HG02943 (cell line): ENCODE data around the gene RIMS3.

Experiments
- ATAC-seq: cut with Tn5 transposase; IDR thresholded peaks from one replicate; pipeline ENCODE4 v1.9.1; 2021; ENCODE audit warnings: mild to moderate bottlenecking, low read depth, moderate library complexity; ENCODE audit not compliant: unreplicated experiment

Gene RIMS3

DNA sequence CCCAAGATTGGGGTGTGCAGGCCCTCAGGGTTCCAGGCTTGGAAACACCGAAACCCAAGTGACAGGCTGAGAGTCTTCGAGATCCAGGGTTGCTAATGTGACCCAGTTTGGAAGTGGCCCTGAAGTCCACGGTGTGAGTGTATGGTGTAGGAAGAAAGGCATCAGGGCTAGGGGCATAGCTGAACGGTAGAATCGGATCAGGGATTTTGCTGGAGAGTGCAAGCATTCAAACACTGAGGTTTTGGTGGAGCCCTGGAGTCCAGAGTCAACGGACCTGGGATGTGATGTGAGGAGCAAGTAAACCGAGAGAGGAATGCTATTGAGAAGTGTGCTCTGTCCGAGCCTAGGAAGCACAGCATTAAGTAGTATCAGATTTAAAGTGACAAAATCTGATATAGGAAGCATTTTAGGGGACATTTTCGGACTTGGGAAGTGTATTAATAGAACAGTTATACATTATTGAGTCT is 27.0 kb upstream of the RIMS3 start:
- no peak for ATAC-seq

DNA sequence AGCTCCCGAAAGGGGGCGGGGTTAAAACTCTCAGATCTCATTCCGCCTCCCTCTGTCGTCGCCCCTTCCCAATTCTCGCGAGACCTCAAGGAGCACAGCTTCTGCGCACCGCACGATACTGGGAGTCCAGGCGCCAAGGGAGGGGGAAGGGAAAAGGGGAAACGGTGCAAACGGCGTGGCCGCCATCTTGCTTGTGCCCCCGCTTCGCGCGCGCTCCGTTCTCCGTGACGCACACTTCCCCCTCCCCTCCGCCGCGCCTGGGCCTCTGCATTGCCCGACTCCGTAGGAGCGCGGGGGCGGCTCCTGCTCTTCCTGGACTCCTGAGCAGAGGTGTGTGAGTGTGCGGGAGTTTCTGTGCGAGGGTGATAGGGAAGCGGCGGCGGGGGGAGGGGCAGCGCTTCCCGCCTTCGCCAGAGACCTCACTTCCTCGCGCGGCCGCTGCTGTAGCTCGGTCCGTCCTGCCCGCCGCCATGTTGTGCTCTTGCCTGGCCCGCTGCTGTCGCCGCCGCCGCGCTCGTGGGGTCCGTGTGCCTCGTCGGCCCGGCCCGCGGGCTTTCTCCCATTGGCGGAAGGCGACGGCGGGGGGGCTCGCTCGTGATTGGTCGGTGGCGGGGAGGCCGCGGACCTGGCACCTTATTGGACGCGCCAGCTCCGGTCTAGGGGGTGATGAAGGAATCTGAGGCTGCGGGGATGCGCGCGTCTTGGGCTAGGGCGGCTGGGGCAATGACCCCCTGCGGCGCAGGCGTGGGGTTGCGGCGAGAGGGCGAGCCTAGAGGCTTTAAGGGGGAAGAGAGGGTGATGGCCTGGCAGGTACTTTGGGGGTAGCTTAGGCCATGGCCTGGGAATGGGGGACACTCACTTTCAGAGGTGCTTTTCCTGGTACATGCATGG is 26.3 kb upstream of the RIMS3 start, which contains the start of gene NFYC:
TSS of gene NFYC (plus strand) at position 167 of the 891 bp plus-strand sequence. CDS start 47,140 bp downstream, outside the sequence.
- ATAC-seq = peak; percentile 81

DNA sequence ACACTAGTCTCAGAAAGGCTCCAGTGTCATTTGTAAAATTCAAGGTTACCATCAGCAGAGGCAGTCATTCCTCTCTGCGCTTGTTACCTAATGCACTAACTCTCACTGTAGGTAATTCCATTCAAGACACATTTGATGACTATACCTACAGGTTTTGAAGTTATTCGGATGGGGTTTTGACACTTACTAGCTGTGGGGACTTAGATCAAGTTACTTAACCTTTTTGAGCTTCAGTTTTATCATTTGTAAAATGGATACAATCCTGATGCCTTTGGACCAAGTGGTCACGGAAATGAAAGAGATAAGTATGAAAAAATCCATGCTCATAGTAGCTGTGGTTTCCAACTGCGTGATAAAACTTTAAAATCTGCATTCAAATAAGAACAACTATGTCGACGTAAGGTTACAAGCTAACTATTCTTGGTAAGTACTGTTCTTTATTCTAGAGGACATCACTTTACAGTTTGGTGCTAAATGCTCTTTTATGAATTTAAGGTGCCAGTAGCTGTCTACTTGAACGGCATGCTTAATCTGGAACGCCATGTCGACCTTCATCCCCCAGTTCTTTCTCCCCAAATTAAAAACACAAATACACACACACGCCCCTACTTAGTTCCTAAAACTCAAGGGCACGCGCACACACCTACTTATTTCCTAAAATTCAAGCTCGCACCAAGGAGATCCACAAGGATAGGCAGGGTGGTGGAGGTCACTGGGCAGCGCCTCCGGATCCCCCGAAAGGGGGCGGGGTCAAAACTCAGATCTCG is 25.5 kb upstream of the RIMS3 start:
- ATAC-seq = no peak

DNA sequence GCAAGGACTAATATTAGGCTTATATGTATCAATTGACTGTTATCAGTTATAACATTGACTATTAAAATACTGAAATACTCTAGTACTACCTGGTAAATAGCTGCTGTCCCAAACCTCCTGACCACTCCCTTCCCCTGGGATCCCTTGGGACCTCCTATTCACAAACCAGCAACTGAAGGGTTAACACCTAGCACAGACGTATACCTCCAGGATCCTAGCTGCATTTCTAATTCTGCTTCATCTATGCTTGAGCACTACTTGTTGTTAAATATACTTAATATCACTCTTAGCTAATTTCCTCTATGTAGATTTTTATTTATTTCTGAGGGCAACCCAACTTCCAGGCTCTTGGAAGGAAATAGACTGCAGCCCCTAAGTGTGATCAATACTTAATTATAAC is 24.3 kb upstream of the RIMS3 start:
- no peak for ATAC-seq

DNA sequence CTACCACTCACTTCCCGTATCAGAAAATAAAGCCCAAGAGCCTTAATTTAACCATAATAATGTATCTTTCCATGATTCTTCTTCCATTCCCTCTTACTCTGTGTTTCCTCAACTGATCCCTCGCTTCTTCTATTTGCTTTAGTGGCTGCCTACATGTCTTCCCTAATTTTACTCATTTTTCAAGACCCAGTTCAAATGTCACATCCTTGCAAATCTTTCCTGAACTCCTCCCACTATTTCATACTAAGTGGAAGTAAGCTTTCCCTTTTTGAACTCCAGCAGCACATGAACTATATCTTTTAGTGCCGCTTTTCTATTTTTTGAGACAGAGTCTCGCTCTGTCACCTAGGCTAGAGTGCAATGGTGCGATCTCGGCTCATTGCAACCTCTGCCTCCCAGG is 22.2 kb upstream of the RIMS3 start:
- ATAC-seq = no peak

DNA sequence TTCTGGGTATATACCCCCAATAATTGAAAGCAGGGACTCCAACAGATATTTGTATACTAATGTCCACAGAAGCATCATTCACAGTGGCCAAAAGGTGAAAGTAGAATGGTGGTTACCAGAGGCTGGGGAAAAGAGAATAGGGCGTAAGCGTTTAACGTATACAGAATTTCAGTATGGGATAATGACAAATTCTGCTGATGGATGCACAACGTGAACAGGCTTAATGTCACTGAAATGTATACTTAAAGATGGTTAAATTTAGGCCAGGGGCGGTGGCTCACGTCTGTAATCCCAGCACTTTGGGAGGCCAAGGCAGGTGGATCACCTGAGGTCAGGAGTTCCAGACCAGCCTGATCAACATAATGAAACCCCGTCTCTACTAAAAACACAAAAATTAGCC is 21.6 kb upstream of the RIMS3 start:
- ATAC-seq = no peak

DNA sequence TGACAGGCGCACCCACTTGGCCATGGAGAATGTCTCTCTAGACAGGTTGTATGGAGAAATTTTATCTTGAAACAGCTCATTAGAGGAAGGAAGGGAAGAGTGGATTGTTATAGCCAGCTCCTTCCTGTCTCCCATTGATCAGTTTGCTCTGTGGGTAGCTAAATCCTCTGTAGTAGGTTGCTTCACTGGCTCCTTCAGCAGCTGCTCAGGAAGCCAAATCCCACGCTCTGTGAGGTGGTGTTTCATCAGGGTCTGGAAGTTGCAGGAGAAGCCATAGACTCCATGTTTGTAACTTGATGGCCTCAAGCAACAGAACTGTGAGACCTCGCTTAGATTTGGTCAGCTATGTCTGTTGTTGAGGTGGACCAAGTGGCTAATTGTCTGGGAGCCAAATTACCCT is 19.2 kb upstream of the RIMS3 start:
- no peak for ATAC-seq

DNA sequence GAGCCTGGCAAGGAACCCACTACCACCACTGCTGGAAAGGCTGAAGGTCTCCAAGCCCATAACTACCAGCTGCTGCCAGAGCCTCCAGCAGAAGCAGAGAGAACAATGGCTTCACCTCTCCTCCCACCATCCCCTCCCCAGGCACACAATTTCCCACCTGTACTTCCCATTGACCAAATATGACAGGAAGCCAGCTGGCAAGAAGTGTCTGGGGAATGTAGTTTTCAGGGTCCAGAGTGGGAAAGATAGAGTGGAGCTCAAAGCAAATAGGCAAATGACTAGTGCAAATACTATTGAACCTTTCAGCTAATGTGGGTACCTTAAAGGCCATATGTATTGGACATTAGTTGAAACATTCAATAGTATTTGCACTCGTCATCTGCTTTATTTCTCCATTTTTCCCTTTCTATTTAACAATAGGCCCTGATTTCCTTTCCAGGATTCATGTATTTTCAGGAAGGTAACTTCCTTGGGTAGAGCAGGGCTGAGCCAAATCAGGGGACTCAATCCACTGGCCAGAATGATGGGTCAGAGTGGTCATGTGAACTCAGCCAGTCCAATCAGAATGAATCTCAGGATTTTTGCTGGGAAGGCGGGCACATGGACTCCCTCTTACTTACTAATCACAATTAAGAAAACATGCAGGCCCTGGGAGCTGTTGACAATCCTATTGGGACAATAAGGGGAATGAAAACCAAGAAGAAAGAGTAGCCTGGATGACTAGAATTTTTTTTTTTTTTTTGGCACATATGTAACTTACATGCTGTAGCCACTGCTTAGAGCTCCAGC is 13.9 kb upstream of the RIMS3 start:
- ATAC-seq = no peak

DNA sequence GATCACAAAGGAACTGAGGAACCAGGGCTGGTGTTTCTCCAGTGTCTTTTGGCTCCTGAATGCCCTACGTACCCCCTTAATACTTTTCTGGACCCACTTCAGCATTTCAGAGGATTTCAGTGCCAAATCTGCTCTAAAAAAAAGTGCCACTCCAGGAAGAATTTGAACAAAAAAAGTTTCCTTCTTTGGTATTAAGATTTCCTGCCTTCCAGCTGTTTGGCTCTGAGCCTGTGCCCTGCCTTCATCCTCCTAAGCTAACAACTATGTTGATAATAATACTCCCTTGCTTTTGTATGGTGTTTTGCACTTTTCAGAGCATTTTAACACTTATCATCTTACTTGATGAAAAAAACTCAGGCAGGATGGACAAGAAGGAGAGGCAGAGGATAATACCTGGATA is 11.0 kb upstream of the RIMS3 start:
- ATAC-seq = no peak

DNA sequence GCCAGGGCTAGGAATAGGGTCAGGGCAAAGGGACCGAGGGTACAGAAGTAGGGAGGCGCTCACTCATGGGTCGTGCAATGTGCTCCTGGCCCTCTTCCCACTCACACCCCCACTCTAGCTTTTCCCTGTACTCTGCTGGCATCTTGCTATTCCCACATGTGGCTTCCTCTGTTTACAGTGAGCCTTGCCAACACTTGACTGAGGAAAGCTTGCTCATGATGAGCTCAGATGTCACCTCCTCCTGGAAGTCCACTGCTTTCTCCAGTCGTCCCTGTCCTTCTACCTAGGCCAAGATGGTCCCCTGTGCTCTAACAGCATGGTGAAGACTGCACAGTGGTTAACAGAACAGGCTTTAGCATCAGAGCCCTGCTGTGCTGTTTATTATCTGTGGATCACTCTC is 8.0 kb upstream of the RIMS3 start:
- ATAC-seq = no peak

DNA sequence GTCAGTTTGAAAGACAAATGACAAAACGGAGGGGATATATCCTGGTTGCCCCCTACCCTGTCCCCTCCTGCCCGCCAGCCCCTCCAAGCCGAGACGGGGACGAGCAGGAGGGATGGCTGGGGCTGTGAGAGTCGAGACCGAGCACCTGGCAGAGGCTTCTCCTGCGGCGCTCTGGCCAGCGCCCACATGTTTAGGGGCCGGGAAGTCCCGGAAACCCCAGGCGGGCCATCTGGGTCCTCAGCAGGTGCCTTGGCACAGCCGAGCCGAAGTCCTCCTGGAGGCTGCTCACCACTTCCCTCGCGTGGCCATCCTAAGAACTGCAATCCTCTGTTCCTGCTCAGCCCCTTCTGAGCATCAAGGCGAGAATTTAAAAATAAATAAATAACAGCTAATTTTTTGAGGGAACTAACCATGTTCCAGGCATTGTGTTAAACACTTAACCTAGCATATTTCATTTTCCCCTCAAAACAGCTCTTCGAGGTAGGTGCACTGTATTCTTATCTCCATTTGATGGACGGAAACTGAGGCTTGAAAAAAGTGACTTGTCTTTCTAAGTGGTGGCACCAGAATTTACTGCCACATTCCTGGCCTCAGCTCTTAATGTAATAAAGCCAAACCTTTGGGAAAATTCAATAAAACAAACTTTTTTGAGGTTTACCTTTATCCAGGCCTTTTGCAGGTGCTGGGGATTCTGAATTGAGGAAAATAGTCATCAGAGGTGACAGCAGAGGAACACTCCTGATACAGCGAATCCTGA is 3.5 kb upstream of the RIMS3 start:
- peak; percentile 51 for ATAC-seq

DNA sequence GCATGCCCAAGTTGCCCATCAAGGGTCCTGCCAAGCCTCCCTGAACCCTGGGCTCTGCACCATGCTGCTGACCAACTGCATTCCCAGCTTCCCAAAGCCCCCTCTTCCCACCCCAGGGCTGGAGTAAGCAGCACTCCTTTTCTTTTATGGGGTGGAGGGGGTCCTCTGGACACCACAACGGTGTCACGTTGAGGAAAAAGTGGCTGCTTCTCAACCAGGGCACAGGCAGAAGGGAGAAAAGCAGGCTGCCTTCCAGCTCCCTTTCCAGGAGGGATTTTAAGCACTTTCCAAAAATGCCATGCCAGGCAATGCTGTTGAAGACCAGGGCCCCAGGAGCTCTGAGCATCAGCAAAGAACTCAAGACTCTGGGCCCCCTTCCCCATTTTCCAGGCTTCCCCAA is 691 bp downstream of the RIMS3 start:
- no peak for ATAC-seq

DNA sequence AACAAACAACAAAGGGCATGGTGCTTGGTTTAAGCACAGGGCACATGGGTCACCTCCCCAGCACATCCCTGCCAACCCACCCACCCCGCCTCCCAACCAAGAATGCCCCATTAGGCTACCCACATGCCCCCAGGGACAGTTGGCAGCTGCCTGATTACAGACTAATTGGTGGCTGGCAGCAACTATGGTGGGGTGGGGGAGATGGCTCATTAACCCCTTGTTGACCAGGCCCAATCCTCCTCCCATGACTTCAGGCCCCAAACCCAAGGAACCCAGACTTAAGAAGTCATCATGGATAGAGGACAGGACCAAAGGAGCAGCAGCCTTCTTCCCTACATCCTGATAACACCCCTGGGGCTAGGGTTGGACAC is 1.3 kb downstream of the RIMS3 start:
- no peak for ATAC-seq

DNA sequence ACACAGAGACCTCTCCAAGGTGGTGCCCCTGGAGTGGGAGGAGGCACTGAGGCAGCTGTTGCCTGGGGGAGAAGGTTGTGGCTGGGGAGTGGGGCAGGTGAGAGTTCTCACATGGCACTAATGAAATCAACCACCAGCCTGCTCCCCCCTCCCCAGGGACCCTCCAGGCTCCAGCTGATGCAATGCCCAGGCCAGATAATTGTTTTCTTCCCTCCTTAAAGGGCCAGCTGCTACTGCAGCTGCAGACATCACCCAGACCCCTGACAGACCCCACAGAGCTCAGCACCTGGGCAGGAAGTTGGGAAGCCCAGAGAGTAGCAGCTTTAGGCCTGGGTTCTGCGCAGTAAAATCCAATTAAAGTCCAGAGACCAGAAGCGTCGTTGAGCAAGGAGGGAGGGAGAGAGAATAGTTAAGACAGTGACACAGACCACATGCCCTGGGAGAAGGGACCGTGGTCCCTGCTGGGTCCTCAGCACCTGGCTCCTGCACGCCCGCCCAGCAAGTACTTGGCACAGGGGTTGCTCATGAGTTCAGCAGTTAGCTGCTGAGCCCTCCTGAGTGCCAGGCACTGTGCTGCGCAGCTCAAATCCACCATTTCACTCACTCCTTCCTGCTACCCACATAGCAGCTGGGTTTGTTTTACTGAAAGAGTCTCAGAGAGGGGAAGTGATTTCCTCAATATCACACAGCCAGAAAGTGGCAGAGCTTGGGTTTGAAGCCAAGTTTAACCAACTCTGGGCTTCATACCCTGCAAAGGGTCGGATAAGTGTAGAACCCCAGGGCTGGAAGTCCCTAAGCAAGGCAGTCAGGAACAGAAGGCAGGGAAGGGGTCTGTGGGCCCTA is 1.9 kb downstream of the RIMS3 start:
- no peak for ATAC-seq

DNA sequence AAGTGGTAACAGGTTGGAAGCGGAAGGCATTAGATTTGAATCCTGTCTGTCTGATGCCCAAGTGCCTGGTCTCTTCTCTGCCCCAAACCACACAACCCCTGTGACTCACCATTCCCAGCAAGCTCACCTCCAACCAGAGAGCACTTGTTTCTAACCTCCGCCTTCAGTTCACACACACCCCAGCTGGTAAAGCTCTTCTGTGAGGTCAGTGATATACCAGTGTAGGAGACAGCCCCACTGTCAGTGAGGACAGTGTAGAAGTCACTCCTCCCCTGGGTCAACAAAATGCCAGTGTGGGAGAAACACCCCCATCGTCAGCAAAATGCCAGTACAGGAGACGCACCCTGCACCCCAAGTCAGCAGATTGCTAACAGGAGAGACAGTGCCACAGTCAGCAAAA is 2.6 kb downstream of the RIMS3 start:
- no peak for ATAC-seq

DNA sequence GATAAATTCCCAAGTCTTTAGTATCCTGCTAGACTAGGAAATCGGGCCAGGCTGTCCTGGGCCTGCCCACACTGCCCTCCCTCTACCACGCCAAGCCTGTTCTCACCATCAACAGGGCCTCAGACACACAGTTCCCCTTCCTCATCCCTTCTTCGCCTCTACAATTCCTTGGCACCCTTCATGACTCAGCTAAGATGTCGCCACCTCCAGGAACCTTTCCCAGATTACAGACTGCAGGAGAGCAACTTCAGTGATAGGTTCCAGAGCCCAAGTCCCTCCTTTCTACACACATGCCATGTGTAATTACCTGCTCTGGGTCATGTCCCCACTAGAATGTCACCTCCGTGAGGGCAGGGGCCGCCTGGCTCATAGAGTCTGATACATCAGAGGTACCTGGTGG is 3.3 kb downstream of the RIMS3 start:
- ATAC-seq = no peak

DNA sequence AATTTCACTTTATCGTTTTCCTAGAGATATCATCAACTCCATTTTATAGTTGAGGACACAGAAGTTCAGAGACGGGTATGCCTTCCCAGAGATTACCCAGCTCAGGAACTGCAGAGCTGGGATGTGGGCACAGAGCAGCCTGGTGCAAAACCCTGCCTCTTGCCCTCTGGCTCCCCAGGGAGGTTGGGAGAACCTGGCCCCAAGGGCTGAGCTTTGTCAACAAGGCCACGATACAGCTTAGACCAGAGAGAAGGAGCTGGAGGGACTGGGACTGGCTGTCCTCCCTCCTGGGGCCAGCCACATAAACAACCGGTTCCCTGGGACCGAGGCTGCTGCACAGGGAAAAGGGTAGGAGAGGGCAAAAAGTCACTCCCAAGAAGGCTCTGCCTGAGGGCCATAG is 3.8 kb downstream of the RIMS3 start:
- no peak for ATAC-seq

DNA sequence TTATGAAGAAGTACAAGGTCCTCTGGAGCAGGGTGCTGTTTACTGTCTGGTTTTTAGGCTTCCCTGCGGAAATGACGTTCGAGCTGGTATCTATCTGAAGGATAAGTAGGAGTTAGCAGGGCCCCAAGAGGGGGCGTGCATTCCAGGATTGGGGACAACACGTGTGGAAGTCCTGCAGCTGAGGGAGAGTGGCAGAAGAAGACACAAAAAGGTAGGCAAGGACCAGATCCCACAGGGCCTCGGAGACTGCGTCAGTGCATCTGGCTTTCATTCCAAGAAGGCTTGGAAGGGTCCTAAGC is 5.9 kb downstream of the RIMS3 start:
- no peak for ATAC-seq
